ENCODE data around the gene MAFG.

- TF ChIP-seq ZBTB33 (CRISPR knock-in tag; IDR thresholded peaks at IDR 0.05) (no peak), TERF1 (CRISPR knock-in tag; IDR thresholded peaks at IDR 0.05) (no peak), HNRNPUL1 (IDR thresholded peaks at IDR 0.05; ENCODE audit: low read depth, low read length) (no peak), TCF7 (IDR thresholded peaks at IDR 0.05; ENCODE audit: low read depth) (no peak), CTCF (CRISPR knock-in tag; IDR thresholded peaks at IDR 0.05) (no peak), KLF6 (CRISPR knock-in tag; IDR thresholded peaks at IDR 0.05) (no peak), FOSL2 (CRISPR knock-in tag; IDR thresholded peaks at IDR 0.05) (no peak), NCOA1 (CRISPR knock-in tag; IDR thresholded peaks at IDR 0.05) (no peak), JUN (CRISPR knock-in tag; IDR thresholded peaks at IDR 0.05) (no peak), MLX (CRISPR knock-in tag; IDR thresholded peaks at IDR 0.05) (no peak), RXRA (CRISPR knock-in tag; IDR thresholded peaks at IDR 0.05) (no peak), E2F2 (CRISPR knock-in tag; IDR thresholded peaks at IDR 0.05; ENCODE audit: borderline replicate concordance) (no peak)
These were observed 21.3 kb upstream of the MAFG start for GRCh38 chr17:81948635-81949378.

Measured in HepG2 (cell line).